ENCODE measurements around the gene NECTIN2.

GRCh38 chr19:44879309-44880065, 33.4 kb downstream of the NECTIN2 start:
- no peak for TF ChIP-seq GATA2 (IDR thresholded peaks at IDR 0.05; ENCODE audit: low read depth, low read length)
- no peak for TF ChIP-seq GATA3 (IDR thresholded peaks at IDR 0.05; ENCODE audit: low read depth, low read length)

Measured in SH-SY5Y (cell line).